Thyroid gland (tissue), 4 donors: ENCODE data around the gene C1QTNF12.

ENCODE experiments used
- CTCF ChIP-seq, 6 experiments: fragments of 200-600 bp in 3 of 6; fragments of 450-650 bp in 3 of 6; sonication (generic) in 3 of 6; IDR thresholded peaks; one replicate each; pipeline ENCODE4 v1.5.1; 2016 to 2019; ENCODE audit warnings: antibody characterized with exemption in 6 of 6, mild to moderate bottlenecking in 2 of 6, inconsistent platforms in 1 of 6, moderate library complexity in 1 of 6
- POLR2A ChIP-seq, 2 donors: fragments of 450-650 bp; IDR thresholded peaks; one replicate each; pipeline ENCODE4 v1.6.1; 2017; ENCODE audit warnings: antibody characterized with exemption in 2 of 2, mild to moderate bottlenecking in 2 of 2, moderate library complexity in 1 of 2

DNA sequence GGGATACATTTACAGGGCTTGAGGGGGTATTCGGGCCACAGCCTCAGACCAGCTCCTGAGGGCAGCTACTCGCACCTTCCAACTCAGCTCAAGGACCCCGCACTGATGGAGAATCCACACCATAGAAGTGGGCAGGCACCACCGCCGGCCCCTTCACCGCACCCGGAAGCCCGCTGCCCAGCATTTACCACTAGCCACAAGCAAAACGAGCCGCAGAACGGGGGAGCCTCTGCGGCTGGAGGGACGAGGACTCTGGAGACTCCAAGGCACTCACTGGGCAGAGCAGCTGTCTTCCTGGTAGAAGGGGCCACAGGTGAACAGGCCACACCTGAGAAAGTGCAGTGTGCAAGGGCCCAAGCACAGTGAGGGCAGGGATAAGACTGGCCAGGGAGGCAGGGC lies 21.8 kb upstream of the C1QTNF12 start:
- TF ChIP-seq CTCF (IDR thresholded peaks at IDR 0.05): no peak
- TF ChIP-seq POLR2A (IDR thresholded peaks at IDR 0.05): no peak
